Measurements from ENCODE around the gene AOC3. TPM values are rescaled to one million over a fixed set of nuclear protein-coding genes. Genes with fewer than 3 reads are reported as not detected.
"Not testable (repeated sequence)": the region's sequence is repeated elsewhere in the genome, so short reads cannot be mapped to it uniquely, and the experiment has no call there.

AOC3 gene
- total RNA-seq, 4 donors from 2014 or later: 4.7 to 11.2 (median 8.1) TPM

- DNase-seq (ENCODE audit: low spot score in 2 of 2): no peak
- intact Hi-C loops (cut with DNase I; ENCODE audit: low total_unique reads): no loop called here
- WGBS, 2 donors: 78 to 86% methylated on average over 5 of the region's 5 CpGs
- H3K4me3 ChIP-seq (ENCODE audit: low read depth, poor library complexity, severe bottlenecking): no peak overlapping the region
- TF ChIP-seq CTCF (IDR thresholded peaks at IDR 0.05): no peak
These were observed 29.8 kb downstream of the AOC3 start for GRCh38 chr17:42880776-42881310.

- intact Hi-C loops (cut with DNase I; ENCODE audit: low total_unique reads); H3K4me3 ChIP-seq (ENCODE audit: low read depth, poor library complexity, severe bottlenecking); DNase-seq (ENCODE audit: low spot score in 2 of 2): not testable (repeated sequence)
- 93% methylated on average over 6 of the region's 6 CpGs for WGBS, 2 donors
These were observed 30.7 kb downstream of the AOC3 start for GRCh38 chr17:42881706-42882105.

- intact Hi-C loops (cut with DNase I; ENCODE audit: low total_unique reads): no loop called here
- WGBS, 2 donors: 88 to 94% methylated on average over 8 of the region's 8 CpGs
- no peak for TF ChIP-seq CTCF (IDR thresholded peaks at IDR 0.05)
- no peak for TF ChIP-seq POLR2A (IDR thresholded peaks at IDR 0.05)
- no peak overlapping the region for H3K4me3 ChIP-seq (ENCODE audit: low read depth, poor library complexity, severe bottlenecking)
- DNase-seq (ENCODE audit: low spot score in 2 of 2): no peak
These were observed 31.2 kb downstream of the AOC3 start for GRCh38 chr17:42882166-42882565.

GRCh38 chr17:42883802-42884558 lies 33.0 kb downstream of the AOC3 start:
- 76 to 82% methylated on average over 7 of the region's 7 CpGs for WGBS, 2 donors
- TF ChIP-seq POLR2A (IDR thresholded peaks at IDR 0.05) (no peak), CTCF (IDR thresholded peaks at IDR 0.05) (no peak)
- H3K4me3 ChIP-seq (ENCODE audit: low read depth, poor library complexity, severe bottlenecking): no peak overlapping the region
- intact Hi-C loops (cut with DNase I; ENCODE audit: low total_unique reads): no loop called here
- DNase-seq (ENCODE audit: low spot score in 2 of 2): no peak

GRCh38 chr17:42885806-42886205 lies 34.8 kb downstream of the AOC3 start:
- H3K4me3 ChIP-seq (ENCODE audit: low read depth, poor library complexity, severe bottlenecking); intact Hi-C loops (cut with DNase I; ENCODE audit: low total_unique reads); DNase-seq (ENCODE audit: low spot score in 2 of 2): not testable (repeated sequence)
- WGBS, 2 donors: 94 to 97% methylated on average over 3 of the region's 3 CpGs

GRCh38 chr17:42886283-42887176 lies 35.5 kb downstream of the AOC3 start:
- no peak overlapping the region for H3K4me3 ChIP-seq (ENCODE audit: low read depth, poor library complexity, severe bottlenecking)
- TF ChIP-seq CTCF (IDR thresholded peaks at IDR 0.05) (no peak), POLR2A (IDR thresholded peaks at IDR 0.05) (no peak)
- peak in 1 of 2 donors; percentile 16 for DNase-seq (ENCODE audit: low spot score in 2 of 2)
- intact Hi-C loops (cut with DNase I; ENCODE audit: low total_unique reads): no loop called here
- 53 to 62% methylated on average over 15 of the region's 15 CpGs for WGBS, 2 donors
